Stimulated activated CD4-positive, alpha-beta T cell treated with anti-CD3 and anti-CD28 coated beads, TNF-alpha, amount 100 ng/mL, for 4 hours (primary cell): ENCODE data around the gene CLDN7.

ENCODE experiments used
- DNase-seq, 3 experiments: peaks; one replicate each; pipeline ENCODE4 v3.0.0-alpha.2; 2020; ENCODE audit warnings: low read depth in 3 of 3

Gene CLDN7

GRCh38 chr17:7237266-7237760, 25.0 kb downstream of the CLDN7 start:
- no peak for DNase-seq

- no peak for DNase-seq
These were observed 25.5 kb downstream of the CLDN7 start for GRCh38 chr17:7236808-7237207.

- no peak for DNase-seq
These were observed 26.3 kb downstream of the CLDN7 start for GRCh38 chr17:7235693-7236665.

GRCh38 chr17:7234083-7234951, 28.0 kb downstream of the CLDN7 start, which contains the start of gene DVL2:
TSS of gene DVL2 (minus strand) at chr17:7234517. CDS start at chr17:7234262, 255 bp downstream.
- DNase-seq: peak; percentile 92

- no peak for DNase-seq
These were observed 28.6 kb downstream of the CLDN7 start for GRCh38 chr17:7233701-7234082.

GRCh38 chr17:7232114-7232513, 30.2 kb downstream of the CLDN7 start:
- DNase-seq: no peak

GRCh38 chr17:7229504-7229903, 32.8 kb downstream of the CLDN7 start:
- no peak for DNase-seq

GRCh38 chr17:7228920-7229319, 33.4 kb downstream of the CLDN7 start:
- DNase-seq: no peak

- DNase-seq: no peak
These were observed 35.3 kb downstream of the CLDN7 start for GRCh38 chr17:7226721-7227710.

- DNase-seq: no peak
These were observed 36.5 kb downstream of the CLDN7 start for GRCh38 chr17:7225711-7226331.

- no peak for DNase-seq
These were observed 37.6 kb downstream of the CLDN7 start for GRCh38 chr17:7224661-7225111.

- no peak for DNase-seq
These were observed 38.2 kb downstream of the CLDN7 start for GRCh38 chr17:7224110-7224509.

GRCh38 chr17:7223375-7223774, 38.9 kb downstream of the CLDN7 start:
- no peak for DNase-seq

GRCh38 chr17:7222972-7223292, 39.3 kb downstream of the CLDN7 start:
- no peak for DNase-seq

- DNase-seq: no peak
These were observed 39.9 kb downstream of the CLDN7 start for GRCh38 chr17:7222093-7222971.

- no peak for DNase-seq
These were observed 40.8 kb downstream of the CLDN7 start for GRCh38 chr17:7221278-7222092.

- DNase-seq: peak in 2 of 3 experiments; percentile 33 to 47
These were observed 41.5 kb downstream of the CLDN7 start for GRCh38 chr17:7220593-7221277.
